A549 (cell line): ENCODE measurements around the gene MAML3.

ENCODE experiments used
- CTCF ChIP-seq: fragments of >200 bp; sonication (Bioruptor Twin); formaldehyde crosslinking; IDR thresholded peaks from 3 replicates; pipeline ENCODE4 v1.5.1; 2016
- MAZ ChIP-seq: fragments of 150-350 bp; IDR thresholded peaks from 2 replicates; pipeline ENCODE4 v1.6.1; 2014; ENCODE audit warnings: antibody characterized with exemption, low read depth, low read length, borderline replicate concordance
- RNF2 ChIP-seq: fragments of 200-600 bp; sonication (generic); IDR thresholded peaks from 2 replicates; pipeline ENCODE4 v1.6.1; 2016; ENCODE audit warnings: low read depth, mild to moderate bottlenecking, antibody characterized with exemption, moderate library complexity, borderline replicate concordance

- no peak for TF ChIP-seq CTCF
- TF ChIP-seq MAZ = no peak
- no peak for TF ChIP-seq RNF2
Measured at GRCh38 chr4:139843641-139844040, 310.3 kb downstream of the MAML3 start.
